ENCODE measurements around the gene KCNJ10.

Gene KCNJ10

DNA sequence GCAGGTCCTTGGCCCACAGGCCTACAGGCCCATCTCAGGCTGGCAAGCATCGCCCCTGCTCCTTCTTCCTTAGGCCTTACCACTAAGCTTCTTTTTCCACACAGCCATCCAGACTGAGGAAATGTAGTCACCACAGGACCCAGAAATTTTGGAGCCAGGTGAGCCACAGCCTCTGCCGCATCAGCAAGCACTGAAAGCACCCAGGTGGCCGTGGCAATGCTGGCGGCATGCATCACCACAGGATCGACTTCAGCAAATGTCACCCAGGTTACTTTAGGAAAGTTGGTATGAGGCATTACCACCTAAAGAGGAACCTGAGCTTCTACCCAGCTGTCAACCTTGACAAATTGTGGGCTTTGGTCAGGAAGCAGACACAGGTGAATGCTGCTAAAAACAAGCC is 49.8 kb downstream of the KCNJ10 start:
- DNase-seq = no peak

DNA sequence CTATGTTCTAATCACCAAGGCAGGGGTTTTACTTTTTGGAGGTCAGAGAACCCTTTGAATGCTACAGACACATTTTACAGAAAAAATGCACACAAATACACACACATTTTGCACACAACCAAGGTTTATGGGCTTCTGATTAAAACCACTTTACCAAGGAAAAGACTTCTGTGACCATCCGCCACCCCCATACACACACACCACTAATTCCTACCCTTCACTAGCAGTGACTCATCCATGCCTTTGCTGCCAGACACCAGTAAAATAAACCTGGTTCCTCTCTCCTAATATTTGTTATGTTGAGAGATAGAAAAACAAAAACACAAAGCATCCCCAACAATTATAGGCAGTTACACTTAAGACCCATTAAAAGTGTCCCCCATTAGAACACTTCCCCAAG is 51.1 kb downstream of the KCNJ10 start:
- DNase-seq = no peak

DNA sequence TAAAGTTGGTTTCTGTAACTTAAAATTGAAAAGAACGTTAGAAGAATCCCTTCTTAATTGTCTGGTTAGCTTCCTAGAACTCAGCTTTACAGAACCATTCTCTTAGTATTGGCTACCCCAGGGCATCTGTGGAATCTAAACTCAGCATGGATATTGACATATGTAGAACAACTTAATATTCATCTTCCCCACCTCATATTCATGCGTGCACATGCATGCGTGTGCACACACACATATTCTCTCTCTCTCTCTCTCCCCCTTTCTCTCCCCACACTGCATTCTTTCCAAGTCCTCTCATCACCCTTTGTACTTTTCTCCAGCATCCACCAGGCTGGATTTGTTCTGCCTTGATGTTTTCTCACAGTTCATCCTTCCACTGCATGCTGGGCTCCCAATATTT is 51.6 kb downstream of the KCNJ10 start:
- DNase-seq = no peak

DNA sequence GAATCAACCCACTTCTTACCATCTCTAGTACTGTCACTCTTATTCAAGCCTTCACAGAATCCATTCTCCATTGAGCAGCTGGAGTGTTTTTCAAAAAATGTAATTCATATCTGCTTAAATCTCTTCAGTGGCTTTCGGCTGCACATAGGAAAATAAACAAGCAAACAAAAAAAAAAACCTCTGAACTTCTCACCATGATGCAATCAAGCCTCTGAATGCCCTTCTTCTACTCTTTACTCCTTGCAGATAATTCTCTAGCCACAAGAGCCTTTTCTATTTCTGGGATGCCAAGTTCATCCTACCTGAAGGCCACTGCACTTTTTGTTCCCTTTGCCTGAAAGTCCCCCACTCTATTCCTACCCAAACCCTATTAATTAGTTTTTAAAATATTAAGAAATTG is 52.4 kb downstream of the KCNJ10 start:
- no peak for DNase-seq

DNA sequence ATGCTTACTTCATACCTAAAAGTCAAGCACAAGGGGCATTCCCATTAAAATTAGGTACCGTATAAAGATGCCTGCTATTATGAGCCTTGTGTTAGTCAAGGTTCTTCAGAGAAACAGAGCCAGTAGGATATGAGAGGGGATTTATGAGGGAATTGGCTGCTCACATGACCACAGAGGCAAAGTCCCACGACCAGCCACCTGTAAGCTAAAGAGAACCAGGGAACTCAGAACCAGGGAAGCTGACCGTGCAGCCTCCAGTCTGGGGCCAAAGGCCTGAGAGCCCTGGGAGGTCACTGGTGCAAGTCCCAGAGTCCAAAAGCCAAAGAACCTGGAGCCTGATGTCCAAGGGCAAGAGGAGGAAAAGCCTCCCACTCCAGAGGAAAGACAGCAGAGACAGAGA is 58.2 kb downstream of the KCNJ10 start:
- DNase-seq = no peak

DNA sequence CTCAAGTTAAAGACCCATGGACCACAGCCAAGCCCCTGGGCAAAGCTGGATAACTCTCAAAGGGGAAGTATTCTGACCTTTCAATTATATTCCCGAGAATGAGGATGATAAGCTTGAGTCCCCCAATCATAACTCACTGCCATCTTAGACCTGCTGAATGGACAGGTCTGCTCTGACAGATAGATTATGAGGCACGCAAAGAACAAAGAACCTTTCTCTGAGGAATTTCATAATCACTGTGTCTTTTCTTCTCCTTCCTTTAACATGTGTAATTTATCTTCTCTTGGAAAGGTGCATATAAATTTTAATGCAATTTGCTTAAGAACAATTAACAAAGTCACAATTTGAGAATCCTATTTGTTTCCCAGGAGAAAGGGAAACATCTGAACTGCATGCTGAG is 60.2 kb downstream of the KCNJ10 start:
- no peak for DNase-seq

DNA sequence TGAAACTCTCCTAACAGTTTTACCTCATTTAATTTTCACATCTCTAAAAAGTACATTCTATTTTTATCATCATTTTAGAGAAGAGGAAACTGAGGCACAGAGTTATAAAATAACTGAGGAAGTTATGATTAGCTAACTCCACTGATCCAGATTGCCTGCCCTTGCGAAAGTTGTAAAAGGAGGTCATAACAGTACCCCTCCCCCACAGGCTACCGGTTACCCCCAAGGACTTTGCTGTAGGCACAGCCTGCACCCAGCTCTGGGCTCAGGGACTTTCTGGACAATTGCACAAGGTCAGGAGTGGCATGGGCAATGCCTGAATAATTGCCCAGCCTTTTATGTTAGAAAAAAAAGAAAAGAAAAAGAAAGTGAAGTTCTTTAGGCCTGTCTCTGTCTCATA is 60.9 kb downstream of the KCNJ10 start:
- DNase-seq = no peak

DNA sequence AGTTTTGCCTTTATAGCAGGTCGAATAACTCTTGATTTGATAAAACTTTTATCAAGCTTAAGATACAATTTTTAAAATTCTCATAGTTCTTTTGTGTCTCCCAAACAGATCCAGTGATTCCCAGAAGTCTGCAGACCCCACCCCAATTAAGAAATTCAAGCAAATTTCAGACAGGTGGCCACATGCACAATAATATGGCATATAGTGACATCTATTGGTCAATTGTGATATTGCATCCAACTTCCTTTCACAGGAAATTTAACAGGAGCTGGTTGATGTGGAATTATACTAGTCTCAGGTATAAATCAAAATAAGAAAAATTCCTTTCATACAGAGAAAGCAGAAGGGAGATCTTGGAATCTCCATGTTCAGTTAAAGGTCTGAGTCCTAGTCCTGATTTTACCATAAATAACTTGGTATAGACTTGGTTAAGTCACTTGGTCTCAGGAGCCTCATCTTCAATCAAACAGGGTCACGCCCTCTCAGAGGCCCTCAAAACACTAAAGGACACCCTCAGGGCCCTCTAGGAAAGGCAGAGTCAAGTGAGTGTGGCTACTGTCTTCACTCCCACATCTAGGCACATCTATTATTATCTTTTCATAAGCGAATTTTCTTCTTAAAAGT is 62.3 kb downstream of the KCNJ10 start:
- no peak for DNase-seq

DNA sequence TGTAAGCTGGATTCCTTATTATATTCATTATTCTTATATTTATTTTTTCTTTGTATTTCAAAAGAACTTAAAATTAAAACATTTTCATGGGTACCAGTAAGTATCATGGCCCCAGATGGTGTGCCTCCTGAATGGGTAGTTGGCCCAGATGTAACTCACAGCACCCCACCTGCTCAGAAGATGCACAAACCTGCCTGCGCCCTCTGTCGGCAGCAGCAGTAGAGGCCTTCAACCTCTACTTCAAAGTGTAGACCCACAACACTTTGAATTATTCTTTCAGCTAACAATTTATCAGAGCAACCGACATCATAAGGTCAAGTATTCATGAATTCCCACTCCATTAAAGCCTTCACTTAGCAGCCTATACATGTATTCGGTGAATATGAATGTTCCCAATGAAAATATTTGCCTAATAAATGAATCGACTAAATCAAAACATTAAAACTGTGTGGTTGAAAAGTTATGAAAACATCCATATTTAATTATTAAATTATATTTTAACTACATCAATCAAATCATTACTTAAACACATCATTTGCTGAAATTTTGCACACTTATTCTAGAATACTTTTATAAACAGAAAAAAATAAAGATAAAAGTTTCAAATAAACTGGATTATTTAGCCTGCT is 63.5 kb downstream of the KCNJ10 start:
- no peak for DNase-seq

DNA sequence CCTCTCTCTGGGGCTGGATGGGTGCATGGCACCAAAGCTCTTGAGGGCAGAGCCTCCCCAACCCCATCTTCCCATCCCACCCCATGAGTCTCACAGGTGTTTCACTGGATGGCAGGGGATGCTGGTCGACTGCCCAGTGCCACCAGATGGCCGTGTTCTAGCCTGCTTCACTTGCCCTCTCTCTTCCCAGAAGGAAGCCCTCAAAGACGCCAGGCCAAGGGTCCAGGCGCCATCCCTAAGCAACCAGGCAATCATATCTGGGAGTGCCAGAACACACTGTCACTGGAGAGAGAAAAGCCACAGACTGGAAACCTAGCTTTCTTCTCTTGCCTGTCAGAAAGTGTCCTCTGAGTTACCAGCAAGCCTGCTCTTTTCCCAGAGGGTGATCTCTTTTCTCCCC is 64.9 kb downstream of the KCNJ10 start:
- no peak for DNase-seq

DNA sequence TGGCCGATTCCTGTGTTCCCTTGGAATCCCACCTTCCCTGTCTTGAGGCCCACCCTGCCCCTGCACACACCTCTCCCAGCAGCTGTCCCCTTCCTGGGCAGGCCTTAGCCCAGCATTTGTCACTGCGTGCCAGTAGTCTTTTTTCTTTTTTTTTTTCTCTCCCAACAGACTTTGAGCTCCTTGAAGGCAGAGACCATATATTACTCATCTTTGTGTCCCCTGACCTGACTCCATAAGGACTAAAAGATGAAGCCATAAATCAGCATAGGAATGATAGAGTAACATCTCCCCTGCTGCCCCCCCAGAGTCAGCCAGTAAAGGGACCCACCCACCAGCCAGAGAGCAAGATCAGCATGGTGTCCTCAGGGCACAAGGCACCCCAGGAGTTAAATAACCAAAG is 65.5 kb downstream of the KCNJ10 start:
- DNase-seq = no peak

DNA sequence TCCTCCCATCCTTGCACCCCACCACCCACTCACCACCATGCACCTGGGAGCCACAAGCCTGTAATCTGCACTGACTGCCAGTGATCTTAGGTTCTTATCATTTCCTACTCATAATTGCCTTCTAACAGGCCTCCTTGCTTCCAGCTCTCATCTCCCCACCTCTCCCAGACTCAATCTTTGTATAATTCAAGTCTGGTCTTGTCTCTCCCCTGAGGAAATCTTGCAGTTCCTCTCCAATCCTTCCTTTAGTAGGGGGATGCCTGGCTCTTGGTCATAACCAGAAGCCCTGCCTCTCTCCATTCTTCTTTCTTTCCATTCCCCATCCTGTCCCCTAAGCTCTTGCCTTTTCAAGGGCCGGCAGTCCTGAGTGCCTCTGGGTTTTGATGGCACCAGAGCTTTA is 66.0 kb downstream of the KCNJ10 start:
- DNase-seq = no peak

DNA sequence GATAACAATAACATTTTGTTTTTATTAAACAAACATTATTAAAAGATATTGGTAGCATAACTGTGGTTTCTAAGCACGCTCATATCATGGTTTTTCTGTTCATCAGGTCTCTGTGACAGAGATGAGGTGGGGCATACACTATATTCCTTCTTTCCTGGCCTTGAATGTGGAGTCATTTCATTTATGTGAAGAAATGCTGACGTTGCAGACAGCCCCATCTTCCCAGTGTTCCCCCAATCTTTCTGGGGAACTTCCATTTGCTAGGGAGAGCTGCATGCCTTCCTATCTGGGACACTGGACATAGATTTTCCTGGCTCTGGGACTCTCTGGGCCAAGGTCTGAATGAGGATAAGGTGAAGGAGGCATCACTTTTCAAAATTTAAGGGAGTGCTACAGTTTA is 68.5 kb downstream of the KCNJ10 start:
- no peak for DNase-seq

DNA sequence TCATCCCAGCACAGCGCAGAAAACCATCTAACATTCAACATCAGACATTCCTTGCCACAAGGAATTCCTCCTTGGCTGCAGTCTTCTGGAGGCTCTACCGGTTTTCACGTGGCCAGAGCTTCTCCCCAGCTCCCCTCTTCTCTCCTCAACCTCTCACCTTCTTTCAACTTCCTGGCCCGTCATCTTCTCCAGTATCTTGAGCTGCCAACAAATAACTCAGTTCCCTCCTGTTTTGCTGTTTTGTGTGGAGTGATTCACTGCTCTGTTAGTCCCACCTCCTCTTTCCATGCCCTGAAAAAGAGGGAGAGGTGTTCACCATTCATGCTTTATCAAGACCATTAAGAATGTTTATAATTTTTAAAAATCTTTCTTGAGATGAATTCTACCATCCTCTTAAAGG is 70.8 kb downstream of the KCNJ10 start:
- DNase-seq = no peak

DNA sequence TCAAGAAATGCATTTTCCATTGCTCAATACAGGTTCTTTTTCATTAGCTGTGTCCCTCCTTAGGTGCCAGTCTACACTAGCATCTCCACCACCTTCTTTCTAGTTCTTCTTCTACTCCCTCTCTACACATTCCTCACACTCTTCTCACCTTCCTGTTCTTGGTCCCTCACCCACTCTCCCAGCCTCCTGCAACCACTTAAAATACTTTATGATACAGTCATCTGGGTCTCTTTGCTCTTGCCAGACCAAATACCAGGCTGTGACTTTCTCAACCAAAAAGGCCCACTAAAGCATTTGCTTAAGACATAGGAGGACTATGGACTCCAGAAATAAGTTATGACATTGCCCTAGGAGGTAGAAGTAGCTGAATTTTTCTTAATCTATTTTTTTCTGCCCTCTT is 73.3 kb downstream of the KCNJ10 start:
- no peak for DNase-seq

DNA sequence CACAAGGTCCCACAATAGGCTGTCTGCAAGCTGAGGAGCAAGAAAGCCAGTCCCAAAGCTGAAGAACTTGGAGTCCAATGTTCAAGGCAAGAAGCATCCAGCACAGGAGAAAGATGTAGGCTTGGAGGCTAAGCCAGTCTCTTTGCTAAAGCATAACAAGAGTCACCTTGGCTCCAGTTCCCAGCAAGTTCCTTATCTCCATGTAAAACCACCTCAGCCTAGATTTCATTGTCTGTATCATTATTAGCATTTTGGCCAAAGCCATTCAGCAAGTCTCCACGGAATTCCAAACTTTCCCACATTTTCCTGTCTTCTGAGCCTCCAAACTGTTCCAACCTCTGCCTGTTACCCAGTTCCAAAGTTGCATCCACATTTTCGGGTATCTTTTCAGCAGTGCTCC is 75.1 kb downstream of the KCNJ10 start:
- DNase-seq = no peak

DNA sequence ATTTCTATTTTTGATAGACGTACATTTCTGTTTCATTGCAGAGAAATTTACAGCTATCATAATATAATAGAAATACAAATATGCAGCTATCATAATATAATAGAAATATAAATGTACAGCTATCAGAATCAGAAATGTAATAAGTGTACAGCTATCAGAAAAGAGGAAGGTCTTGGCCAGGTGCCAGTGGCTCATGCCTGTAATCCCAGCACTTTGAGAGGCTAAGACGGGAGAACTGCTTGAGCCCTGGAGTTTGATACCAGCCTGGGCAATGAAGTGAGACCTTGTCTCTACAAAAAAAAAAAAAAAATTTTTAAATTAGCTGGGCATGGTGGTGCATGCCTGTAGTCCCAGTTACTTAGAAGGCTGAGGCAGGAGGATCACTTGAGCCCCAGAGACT is 76.0 kb downstream of the KCNJ10 start:
- no peak for DNase-seq

DNA sequence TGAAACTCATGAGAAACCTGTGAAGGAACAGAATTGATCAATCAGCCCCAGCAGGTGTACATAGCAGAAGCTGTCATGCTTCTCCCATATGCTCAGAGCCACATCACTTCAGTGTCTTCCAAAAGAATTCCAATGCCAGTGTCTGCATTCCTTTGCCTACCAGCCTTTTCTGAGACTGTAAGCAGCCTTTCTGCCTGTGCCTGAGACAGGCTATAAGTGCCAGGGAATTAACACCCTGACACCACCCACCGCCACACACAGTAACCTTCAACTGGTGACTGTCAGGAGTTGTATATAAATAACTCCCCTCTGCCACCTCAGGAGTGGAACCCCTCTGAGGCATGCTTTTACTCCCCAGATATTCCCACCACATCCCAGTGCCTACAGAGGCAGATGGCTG is 77.8 kb downstream of the KCNJ10 start:
- no peak for DNase-seq

DNA sequence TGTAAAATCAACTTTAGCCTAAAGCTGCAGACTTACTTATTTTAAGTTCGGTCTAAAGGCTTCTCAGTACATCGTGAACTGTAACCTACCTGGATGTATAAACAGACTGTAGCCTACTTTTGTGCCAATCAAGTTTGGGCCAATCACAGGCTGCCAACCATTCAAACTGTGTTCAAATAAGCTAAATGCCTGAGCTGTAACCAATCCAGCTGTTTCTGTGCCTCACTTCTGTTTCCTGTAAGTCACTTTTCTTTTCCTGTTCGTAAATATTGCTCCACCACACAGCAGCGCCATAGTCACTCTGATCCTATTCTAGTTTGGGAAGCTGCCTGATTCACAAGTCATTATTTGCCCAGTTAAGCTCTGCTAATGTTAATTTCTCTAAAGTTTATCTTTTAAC is 78.4 kb downstream of the KCNJ10 start:
- no peak for DNase-seq

DNA sequence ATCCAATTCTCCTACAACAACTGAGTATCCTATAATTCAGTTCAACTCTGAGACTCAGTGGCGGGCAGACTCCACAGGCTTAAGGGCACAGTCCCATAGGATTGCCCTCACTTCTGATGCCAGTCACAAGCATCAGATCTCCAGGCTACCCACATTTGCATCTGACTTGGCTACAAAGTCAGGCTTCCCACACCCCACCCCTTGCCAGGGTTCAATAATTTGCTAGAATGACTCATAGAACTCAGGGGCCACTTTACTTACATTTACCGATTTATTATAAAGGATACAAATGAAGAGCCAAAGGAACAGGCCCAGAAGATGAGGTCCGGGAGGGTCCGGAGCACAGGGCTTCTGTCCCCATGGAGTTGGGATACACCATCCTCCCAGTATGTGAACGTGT is 80.0 kb downstream of the KCNJ10 start:
- DNase-seq = no peak

DNA sequence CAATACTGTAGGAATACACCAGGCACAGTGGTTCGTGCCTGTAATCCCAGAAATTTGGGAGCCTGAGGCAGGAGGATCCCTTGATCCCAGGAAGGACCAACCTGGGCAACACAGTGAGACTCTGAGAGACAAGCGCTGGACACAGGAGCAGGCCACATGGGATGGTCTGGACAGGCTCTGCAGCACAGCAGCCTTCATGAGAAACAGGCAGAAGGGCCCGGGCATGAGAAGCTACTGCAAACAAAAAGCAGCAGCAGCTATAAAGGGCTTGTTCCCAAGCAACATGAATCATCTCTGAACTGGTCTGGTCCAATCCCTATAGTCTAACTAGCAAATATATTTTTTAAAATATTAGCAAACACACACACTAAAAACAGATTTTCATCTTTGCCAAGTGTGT is 80.4 kb downstream of the KCNJ10 start:
- DNase-seq = no peak

DNA sequence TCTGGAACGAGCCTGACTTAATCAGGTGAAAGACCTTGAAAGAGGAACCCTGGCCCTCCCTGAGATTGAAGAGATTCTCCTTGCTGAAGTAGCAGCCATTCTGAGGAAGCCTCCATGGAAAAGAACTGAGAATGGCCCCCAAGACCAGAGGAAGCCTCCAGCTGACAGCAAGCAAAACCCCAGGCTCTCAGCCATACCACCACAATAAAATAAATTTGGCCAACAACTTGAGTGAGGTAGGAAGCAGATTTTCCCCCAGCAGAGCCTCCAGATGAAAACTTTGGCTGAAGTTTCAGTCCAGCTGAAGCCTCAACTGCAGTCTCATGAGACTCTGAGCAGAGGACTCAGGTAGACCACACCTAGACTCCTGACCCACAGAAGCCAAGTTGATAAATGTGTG is 82.0 kb downstream of the KCNJ10 start:
- DNase-seq = no peak

DNA sequence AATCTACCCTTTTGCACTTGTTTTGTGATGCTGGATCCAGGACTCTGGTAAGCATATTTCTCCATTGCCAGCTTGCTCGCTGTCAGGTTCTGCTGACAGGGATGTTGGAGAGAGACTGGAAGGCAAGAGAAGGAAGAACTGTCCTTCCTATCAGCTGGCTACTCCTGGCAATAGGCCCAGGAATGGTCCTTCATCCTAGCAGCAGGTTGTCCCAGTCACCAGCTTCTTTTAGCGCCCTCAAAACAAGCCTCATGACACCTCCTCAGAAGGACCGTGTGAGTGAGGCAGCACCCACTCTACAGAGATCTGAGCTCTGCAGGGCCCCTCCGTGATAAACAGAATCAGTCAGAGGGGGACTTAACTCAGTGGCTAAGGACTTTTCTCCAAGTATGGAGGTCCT is 82.8 kb downstream of the KCNJ10 start:
- no peak for DNase-seq

DNA sequence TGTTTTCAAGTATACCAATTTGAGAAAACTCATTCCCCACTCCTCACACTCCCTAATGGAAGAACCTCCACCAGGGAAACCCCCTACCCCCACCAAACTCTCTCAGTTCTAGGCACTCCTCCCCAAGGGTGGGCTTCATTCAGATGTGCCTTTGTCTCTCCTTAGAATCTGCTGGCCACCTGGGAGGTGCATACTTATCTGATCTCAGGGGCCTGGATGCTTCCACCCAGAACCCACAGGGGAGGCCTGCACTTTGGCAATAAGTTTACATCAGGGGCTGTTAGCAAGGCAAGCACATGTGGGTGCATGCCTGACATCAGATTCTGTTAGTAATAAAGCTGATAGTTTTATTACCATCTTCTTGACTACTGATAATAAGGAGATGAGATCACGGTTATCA is 83.4 kb downstream of the KCNJ10 start:
- no peak for DNase-seq

DNA sequence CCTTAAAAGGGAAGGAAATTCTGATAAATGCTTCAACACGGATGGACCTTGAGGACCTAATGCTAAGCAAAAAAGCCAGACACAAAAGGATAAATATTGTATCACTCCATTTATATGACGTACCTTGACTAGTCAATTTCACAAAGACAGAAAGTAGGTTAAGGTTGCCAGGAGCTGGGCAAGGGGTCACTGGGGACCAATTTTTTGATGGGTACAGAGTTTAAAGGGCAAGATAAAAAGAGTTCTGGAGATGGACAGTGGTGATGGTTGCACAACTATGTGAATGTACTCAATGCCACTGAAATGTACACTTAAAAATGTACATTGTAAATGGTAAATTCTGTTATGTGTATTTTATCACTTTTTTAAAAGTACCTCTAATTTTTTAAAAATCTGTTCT is 83.9 kb downstream of the KCNJ10 start:
- no peak for DNase-seq

DNA sequence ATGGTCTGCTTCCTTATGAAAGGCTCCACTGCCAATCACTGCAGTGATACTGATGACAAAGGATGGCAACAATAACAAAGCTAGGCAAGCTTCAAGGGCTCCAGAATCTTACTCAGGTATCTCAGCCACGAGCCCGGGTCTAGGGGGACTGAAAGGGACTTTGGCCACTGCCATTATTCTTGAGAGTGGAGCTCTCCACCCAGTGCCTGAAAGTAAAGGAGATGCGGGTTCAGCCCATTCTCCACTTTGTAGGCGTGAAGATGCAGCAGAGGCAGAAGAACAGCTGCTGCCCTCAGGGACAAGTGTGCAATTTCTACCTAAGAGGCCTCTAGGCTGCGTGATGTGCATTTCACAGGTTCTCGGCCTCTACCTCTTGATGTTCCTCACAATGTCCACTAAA is 84.5 kb downstream of the KCNJ10 start:
- DNase-seq = no peak
